DMS153 (cell line): Measurements from ENCODE around the gene SLC7A1.

Experiments used
- DNase-seq: peaks from one replicate; lab custom pipeline; 2025; lab: John Stamatoyannopoulos, UW

SLC7A1 gene

GRCh38 chr13:29561918-29562317 is 33.6 kb downstream of the SLC7A1 start:
- no peak for DNase-seq

DNA sequence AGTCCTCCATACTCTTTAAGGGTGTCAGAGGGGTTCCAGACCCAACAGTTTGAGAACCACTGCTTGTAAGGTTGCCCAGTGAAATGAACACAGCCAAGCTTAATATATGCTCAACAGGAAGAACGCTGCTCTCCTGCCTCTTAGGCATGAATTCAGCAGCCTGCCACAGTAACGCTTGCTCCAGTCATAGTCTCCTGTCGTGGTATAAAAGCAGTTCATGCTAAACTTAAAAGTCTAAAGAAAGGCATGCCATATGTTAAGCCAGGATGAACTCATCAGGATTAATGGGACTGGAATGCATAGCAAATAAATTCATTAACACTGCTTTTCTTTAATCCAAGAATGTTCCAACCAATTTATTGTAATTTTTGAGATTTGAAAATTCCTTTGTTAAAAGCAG is 38.7 kb downstream of the SLC7A1 start:
- no peak for DNase-seq

DNA sequence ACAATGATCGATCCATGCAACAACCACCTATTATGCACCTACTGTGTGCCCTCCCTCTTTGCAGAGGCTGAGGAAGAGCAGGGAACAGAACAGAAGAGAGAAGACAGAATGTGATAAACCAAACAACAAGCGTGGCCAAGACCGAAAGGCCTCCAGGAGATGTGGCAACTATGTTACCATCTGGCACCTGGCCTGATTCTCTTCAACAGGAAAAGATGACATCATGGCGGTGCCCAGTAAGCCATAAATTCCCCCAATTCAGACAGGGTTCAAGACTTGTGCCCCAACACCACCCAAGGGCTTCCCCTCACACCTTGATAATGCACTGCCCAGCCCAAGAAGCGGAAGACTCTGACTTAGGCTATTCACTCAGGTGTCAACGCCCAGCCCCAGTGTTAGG is 44.3 kb downstream of the SLC7A1 start:
- DNase-seq = no peak

DNA sequence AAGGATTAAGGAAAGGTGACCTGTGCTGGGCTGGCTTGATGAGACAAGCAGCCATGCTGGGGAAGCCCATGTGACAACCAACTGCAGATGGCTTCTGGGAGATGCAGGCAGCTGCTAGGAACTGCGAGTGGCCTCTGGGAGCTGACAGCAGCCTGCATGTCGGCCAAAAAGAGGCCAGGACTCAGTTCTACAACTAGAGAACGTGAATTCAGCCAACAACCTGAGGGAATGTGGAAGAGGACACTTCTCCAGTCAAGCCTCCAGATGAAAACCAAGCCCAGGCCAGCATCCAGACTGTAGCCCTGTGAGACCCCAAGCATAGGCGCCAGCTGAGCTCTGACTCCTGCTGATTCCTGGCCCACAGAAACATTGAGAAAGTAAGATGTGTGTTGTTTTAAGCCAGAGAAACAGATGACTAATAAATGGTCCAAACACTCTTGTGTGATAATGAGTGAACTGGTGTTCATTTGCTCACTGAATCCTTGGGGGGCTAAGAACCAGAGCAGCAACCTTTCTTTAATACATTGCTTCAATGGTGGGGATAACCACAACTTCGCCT is 45.0 kb downstream of the SLC7A1 start:
- DNase-seq = no peak

GRCh38 chr13:29548722-29549121 is 46.8 kb downstream of the SLC7A1 start:
- no peak for DNase-seq

GRCh38 chr13:29547153-29547552 is 48.3 kb downstream of the SLC7A1 start:
- DNase-seq = no peak

DNA sequence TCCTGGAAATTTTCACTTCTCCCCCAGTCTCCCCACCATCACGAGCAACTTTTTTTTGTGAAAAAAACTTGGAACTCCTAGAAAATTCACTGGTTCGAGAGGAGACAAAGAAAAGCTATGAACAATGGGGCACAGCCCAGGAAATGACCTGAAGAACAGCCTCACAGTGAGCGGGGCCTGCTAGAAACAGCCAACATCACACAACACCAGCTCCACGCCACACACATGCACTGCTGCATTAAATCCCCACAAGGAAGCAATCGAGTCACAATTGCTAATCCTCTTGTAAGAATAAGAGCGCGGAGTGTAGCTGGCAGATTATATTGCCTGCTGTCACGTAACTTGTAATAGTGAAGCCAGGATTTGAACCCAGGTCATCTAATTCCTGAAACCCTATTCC is 48.8 kb downstream of the SLC7A1 start:
- no peak for DNase-seq

GRCh38 chr13:29545988-29546387 is 49.5 kb downstream of the SLC7A1 start:
- DNase-seq = no peak

- no peak for DNase-seq
These were observed 52.0 kb downstream of the SLC7A1 start for GRCh38 chr13:29543230-29544215.

- DNase-seq = no peak
These were observed 53.1 kb downstream of the SLC7A1 start for GRCh38 chr13:29542381-29542780.

DNA sequence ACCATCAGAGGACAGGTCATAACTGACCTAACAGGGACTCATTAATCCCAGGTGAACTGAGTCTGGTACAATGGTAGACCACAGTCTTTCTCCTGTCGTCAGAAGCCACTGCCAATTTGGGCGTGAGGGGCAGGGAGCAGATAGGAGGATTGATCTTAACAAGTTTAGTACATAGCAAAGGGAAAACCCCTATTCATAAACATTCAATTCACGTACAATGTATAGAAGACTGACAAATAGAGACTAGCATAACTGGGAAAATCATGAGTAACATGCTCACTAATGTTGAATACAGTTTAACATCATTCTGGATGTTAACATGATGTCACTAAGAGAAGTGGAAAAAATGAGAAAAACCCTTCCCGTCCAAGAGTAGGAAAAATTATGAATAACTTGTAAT is 54.1 kb downstream of the SLC7A1 start:
- DNase-seq = no peak

- no peak for DNase-seq
These were observed 54.7 kb downstream of the SLC7A1 start for GRCh38 chr13:29540799-29541198.

GRCh38 chr13:29540334-29540733 is 55.2 kb downstream of the SLC7A1 start:
- DNase-seq = no peak

DNA sequence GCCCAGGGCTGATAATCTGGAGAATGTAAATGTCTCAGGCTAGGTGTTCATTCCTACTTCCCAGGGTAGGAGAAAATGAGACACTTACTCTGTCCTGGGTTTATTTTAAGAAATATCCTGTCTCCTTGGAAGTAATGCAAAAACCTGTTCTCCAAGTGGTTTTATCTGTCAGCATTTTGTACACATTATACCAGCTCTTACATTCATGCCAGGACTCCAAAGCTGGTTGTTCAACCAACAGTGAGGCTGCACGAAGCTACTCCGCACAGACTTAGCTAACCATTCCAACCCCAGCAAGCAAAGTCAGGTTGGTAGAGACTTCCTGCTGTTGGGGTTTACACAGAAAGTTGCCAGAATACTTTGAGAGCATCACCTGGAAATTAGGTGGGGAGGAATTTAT is 55.6 kb downstream of the SLC7A1 start:
- no peak for DNase-seq

DNA sequence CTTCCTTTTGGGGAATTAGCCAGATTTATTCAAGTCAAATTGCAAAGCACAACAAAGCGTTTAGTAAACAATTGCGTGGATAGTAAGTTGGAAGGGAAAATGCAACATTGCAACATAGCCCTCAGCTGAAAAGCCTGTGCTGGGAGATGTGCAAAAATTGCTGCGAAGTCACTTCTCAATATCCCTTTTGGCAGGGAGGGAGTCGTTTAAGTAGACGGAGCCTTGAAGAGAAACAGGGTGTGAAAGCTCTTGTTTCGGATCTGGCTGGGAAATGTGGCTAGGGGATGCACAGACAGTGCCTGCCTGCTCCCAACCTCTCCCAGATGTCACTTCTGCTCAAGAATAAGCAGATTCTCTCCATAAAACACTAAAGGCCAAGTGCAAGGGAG is 56.8 kb downstream of the SLC7A1 start:
- DNase-seq = no peak

DNA sequence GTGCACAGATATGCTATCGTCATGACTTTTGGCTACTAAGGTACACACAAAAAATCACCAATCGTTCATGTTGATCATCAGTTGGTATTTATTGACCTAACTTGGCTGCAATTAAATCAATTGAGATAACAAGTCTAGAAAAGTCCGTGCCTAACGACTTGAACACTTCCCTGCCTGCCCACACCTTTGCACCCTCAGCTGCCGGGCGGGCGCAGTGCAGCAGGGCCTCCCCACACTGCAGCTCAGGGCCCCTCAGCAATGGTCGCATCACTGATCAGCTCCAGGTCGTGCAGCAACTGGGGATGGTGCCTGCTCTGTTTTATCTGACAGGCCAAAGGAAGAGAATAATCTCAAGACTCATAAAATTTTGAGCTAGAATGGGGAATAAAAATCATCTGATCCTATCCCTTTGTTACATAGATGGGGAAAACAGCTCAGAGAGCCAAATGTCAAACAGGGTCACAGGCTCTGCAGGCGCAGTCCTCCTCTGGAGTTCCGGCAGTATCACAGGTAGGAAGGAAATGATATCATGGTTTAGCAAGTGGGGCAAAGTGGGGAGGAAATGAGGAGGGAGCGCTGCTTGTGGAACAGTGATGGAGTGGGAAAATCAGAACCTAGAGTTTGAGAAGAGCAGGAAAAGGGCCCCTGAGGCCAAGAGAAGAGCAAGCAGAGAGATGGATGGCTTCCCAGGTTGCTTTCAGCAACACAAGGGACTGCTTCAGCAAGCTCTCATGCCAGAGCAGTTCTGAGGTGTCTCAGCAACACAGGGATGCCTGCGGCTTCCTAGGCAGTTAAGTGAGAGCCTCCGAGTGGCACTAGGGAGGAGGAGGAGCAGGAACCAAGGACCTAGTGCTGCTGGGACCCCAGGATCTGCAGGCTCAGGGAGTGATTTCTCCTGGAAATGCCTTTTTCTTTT is 57.5 kb downstream of the SLC7A1 start:
- no peak for DNase-seq

- no peak for DNase-seq
These were observed 58.6 kb downstream of the SLC7A1 start for GRCh38 chr13:29536853-29537252.

- DNase-seq = no peak
These were observed 59.5 kb downstream of the SLC7A1 start for GRCh38 chr13:29535663-29536655.

- DNase-seq = no peak
These were observed 61.4 kb downstream of the SLC7A1 start for GRCh38 chr13:29534083-29534482.

DNA sequence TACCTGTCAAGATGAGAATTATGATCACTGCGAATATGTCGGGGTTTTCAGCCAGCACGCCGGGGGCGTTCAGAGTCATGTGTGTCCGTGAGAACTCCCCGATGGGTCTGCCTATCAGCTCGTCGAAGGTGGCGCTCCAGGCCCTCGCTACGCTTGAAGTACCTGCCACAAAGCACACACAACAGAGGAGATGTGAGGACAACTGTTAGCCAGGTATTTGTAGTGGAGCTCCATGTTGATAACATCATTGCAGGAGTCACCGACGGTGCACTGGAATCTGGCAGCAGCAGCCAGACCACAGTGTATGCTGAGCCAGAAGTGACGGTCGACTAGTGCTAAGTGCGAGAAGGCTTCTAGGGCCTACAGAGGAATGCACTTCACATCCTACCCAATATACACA is 62.7 kb downstream of the SLC7A1 start:
- no peak for DNase-seq

DNA sequence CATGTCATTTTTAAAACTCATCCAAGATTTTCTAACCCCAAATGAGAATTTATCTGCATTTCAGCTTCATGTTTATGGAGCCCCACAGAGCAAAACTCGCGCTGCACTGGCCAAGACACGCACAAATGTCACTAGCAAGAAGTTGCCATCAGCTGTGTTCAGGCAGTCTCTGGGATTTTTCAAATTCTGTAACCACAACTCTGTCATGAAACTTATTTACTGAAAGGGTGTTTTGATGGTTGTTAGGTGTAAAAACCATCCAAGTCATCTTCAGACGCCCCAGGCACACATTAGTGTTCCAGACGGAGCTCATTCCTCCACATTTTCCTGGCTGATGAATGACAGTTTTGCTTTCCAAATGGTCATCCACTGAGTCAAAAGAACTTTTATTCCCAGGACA is 63.4 kb downstream of the SLC7A1 start:
- DNase-seq = no peak
